Lower lobe of right lung (tissue), 2 donors: ENCODE data around the gene SOX5. TPM values are rescaled to one million over a fixed set of nuclear protein-coding genes. Genes with fewer than 3 reads are reported as not detected.
"Not testable (repeated sequence)": the region's sequence is repeated elsewhere in the genome, so short reads cannot be mapped to it uniquely, and the experiment has no call there.

Experiments used
- ATAC-seq, 2 donors: fragments of 200-7000 bp; cut with Tn5 transposase; one replicate each; pipeline ENCODE4 v1.9.1; 2020 to 2022; ENCODE audit warnings: mild to moderate bottlenecking in 2 of 2, moderate library complexity in 2 of 2
- DNase-seq: peaks from one replicate; pipeline ENCODE4 v3.0.0-alpha.2; 2020
- H3K27ac ChIP-seq: fragments of 200-600 bp; one replicate; pipeline ENCODE4 v1.8.0; 2022
- H3K27me3 ChIP-seq: fragments of 200-600 bp; one replicate; pipeline ENCODE4 v1.8.0; 2022; ENCODE audit warnings: low read depth
- H3K36me3 ChIP-seq: fragments of 200-600 bp; one replicate; pipeline ENCODE4 v1.8.0; 2022; ENCODE audit warnings: mild to moderate bottlenecking
- H3K4me1 ChIP-seq: fragments of 200-600 bp; one replicate; pipeline ENCODE4 v1.8.0; 2022
- H3K4me3 ChIP-seq: fragments of 200-600 bp; one replicate; pipeline ENCODE4 v1.8.0; 2022; ENCODE audit warnings: mild to moderate bottlenecking
- H3K9me3 ChIP-seq: fragments of 200-600 bp; one replicate; pipeline ENCODE4 v1.8.0; 2022
- intact Hi-C: fragments of 100-400 bp; cut with DNase I; formaldehyde crosslinking; loops from one replicate; pipeline ENCODE4 v1.11.0; 2022
- total RNA-seq: library from RNA; stranded (reverse); fragmentation: NEBNext Ultra II Directional; extraction: Animal tissue kit (Norgen Biotek cat#: 25700); gene quantifications from one replicate; pipeline ENCODE4 v1.2.1, GENCODE V29; 2021
- TF ChIP-seq, protein P1 (sequence below): fragments of 200-600 bp; IDR thresholded peaks from one replicate; pipeline ENCODE4 v1.8.0; 2022; ENCODE audit warnings: antibody characterized with exemption, mild to moderate bottlenecking
- donor health status: DM: no; HTN: yes; CAD: no; lungs with severe emphysema.

Gene SOX5
- total RNA-seq, 1 donor from 2014 or later = 14.0 TPM

DNA sequence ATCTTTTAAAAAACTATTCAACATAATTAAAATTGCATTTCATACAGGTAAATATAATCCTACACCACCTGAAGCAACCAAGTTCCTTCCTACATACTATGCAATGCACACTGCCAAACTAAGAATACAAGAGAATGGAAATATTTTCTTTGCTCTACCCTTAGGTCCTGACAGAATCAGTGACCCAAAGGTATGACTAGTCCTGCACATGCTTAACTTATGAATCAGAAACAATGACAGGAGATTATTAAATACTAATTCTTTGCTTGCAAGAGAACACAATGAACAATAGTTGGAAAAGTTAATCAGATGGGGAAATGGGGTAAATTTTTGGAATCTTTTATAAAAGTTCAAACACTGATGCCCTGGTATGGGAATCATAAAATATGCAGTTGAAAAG is 220.1 kb downstream of the SOX5 start:
- no peak overlapping the region for H3K27ac ChIP-seq
- H3K4me1 ChIP-seq = no peaks in the 10 kb centered on the region
- DNase-seq (no peak), ATAC-seq (no peak)
- intact Hi-C loops = no loop called here
- H3K27me3 ChIP-seq = no peaks in the 10 kb centered on the region
- no peaks in the 10 kb centered on the region for H3K9me3 ChIP-seq
- no peak overlapping the region for H3K4me3 ChIP-seq
- TF ChIP-seq, protein P1, sequence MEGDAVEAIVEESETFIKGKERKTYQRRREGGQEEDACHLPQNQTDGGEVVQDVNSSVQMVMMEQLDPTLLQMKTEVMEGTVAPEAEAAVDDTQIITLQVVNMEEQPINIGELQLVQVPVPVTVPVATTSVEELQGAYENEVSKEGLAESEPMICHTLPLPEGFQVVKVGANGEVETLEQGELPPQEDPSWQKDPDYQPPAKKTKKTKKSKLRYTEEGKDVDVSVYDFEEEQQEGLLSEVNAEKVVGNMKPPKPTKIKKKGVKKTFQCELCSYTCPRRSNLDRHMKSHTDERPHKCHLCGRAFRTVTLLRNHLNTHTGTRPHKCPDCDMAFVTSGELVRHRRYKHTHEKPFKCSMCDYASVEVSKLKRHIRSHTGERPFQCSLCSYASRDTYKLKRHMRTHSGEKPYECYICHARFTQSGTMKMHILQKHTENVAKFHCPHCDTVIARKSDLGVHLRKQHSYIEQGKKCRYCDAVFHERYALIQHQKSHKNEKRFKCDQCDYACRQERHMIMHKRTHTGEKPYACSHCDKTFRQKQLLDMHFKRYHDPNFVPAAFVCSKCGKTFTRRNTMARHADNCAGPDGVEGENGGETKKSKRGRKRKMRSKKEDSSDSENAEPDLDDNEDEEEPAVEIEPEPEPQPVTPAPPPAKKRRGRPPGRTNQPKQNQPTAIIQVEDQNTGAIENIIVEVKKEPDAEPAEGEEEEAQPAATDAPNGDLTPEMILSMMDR = no peak
- H3K36me3 ChIP-seq = no peaks in the 10 kb centered on the region

DNA sequence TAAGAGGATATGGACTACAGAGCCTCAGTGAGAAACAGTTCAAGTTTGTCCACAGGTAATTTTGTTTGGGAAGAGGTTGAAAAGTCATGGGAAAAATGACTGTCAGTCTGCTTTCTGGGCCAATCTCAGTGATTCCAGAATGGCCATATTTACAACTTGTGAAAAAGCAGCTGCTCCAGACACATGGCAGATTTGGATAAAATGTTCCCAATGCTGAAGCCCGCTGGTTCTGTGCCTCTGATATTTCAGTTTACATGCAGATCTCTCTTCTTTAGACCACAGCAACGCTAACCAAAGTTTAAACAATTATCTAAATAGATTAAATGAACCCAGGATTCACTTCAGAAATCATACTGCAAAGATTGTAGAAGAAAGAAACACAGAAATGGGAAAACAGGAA is 222.8 kb downstream of the SOX5 start:
- intact Hi-C loops = no loop called here

GRCh38 chr12:23722655-23723054 is 226.8 kb downstream of the SOX5 start:
- no peak overlapping the region for H3K4me3 ChIP-seq
- DNase-seq (no peak), ATAC-seq (no peak)
- intact Hi-C loops = no loop called here
- H3K4me1 ChIP-seq = no peaks in the 10 kb centered on the region
- no peaks in the 10 kb centered on the region for H3K9me3 ChIP-seq
- H3K27ac ChIP-seq = no peak overlapping the region
- TF ChIP-seq, protein P1 = no peak
- no peaks in the 10 kb centered on the region for H3K36me3 ChIP-seq
- H3K27me3 ChIP-seq = no peaks in the 10 kb centered on the region

More for the DNA sequence above, 222.8 kb downstream of the SOX5 start:
- Histone ChIP-seq H3K36me3 (no peaks in the 10 kb centered on the region), H3K27me3 (no peaks in the 10 kb centered on the region), H3K4me1 (no peaks in the 10 kb centered on the region), H3K27ac (no peak overlapping the region), H3K4me3 (no peak overlapping the region), H3K9me3 (no peaks in the 10 kb centered on the region)
- TF ChIP-seq, protein P1 = no peak
- ATAC-seq (no peak), DNase-seq (no peak)

GRCh38 chr12:23721268-23721667 is 228.2 kb downstream of the SOX5 start:
- Histone ChIP-seq H3K4me1 (no peaks in the 10 kb centered on the region), H3K27ac (no peak overlapping the region), H3K36me3 (no peaks in the 10 kb centered on the region), H3K27me3 (no peaks in the 10 kb centered on the region), H3K4me3 (no peak overlapping the region), H3K9me3 (no peaks in the 10 kb centered on the region)
- DNase-seq = no peak
- ATAC-seq = no peak
- TF ChIP-seq, protein P1 = no peak
- intact Hi-C loops = no loop called here

DNA sequence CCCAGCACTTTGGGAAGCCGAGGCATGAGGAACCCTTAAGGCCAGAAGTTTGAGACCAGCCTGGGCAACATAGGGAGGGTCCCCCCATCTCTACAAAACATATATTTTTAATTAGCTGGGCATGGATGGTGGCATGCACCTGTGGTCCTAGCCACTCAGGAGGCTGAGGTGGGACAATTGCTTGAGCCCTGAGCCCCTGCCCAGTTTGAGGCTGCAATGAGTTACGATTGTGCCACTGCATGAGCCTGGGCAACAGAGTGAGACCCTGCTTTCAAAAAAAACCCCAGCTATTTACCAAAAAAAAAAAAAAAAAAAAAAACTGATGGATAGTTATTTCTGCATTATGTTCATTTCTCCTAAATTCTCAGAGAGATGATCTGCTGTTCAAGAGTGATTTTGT is 230.0 kb downstream of the SOX5 start:
- Histone ChIP-seq H3K4me1 (no peaks in the 10 kb centered on the region), H3K4me3 (no peak overlapping the region), H3K36me3 (no peaks in the 10 kb centered on the region), H3K27ac (no peak overlapping the region), H3K27me3 (no peaks in the 10 kb centered on the region), H3K9me3 (no peaks in the 10 kb centered on the region)
- intact Hi-C loops = no loop called here
- TF ChIP-seq, protein P1 = no peak
- no peak for ATAC-seq
- DNase-seq = no peak

- H3K4me1 ChIP-seq, DNase-seq, H3K27ac ChIP-seq, ATAC-seq, H3K9me3 ChIP-seq, intact Hi-C loops, H3K4me3 ChIP-seq, H3K36me3 ChIP-seq, H3K27me3 ChIP-seq: not testable (repeated sequence)
Measured at GRCh38 chr12:23710361-23710760, 239.1 kb downstream of the SOX5 start.
